HEK293T (cell line): ENCODE measurements around the gene NBEA.

Source experiments
- BHLHE40 ChIP-seq: fragments of 450-650 bp; IDR thresholded peaks from 2 replicates; pipeline ENCODE4 v1.6.1; 2016; ENCODE audit warnings: mild to moderate bottlenecking, moderate library complexity, borderline replicate concordance
- ELF4 ChIP-seq: fragments of 450-650 bp; IDR thresholded peaks from 2 replicates; pipeline ENCODE4 v1.6.1; 2017; ENCODE audit warnings: antibody characterized with exemption
- FOXA1 ChIP-seq: fragments of 450-650 bp; IDR thresholded peaks from 2 replicates; pipeline ENCODE4 v1.6.1; 2016; ENCODE audit warnings: mild to moderate bottlenecking
- L3MBTL2 ChIP-seq: fragments of 450-650 bp; conservative IDR thresholded peaks from 2 replicates; pipeline ENCODE4 v1.6.1; 2016; ENCODE audit warnings: mild to moderate bottlenecking
- SP1 ChIP-seq: fragments of 450-650 bp; IDR thresholded peaks from 2 replicates; pipeline ENCODE4 v1.6.1; 2017
- SUZ12 ChIP-seq: fragments of 450-650 bp; IDR thresholded peaks from 2 replicates; pipeline ENCODE4 v1.6.1; 2016; ENCODE audit warnings: mild to moderate bottlenecking
- TARDBP ChIP-seq: fragments of 450-650 bp; IDR thresholded peaks from 2 replicates; pipeline ENCODE4 v1.6.1; 2016

GRCh38 chr13:35481777-35482176 lies 539.7 kb downstream of the NBEA start:
- TF ChIP-seq SP1, result no peak
- no peak for TF ChIP-seq ELF4
- no peak for TF ChIP-seq SUZ12
- no peak for TF ChIP-seq BHLHE40
- TF ChIP-seq L3MBTL2, result no peak
- TF ChIP-seq FOXA1, result no peak
- TF ChIP-seq TARDBP, result no peak
